HG03469 (cell line): ENCODE measurements around the gene OARD1.

ENCODE experiments used
- ATAC-seq: cut with Tn5 transposase; IDR thresholded peaks from one replicate; pipeline ENCODE4 v1.9.1; 2021; ENCODE audit warnings: mild to moderate bottlenecking, moderate library complexity, moderate number of reproducible peaks; ENCODE audit not compliant: unreplicated experiment

Gene OARD1

DNA sequence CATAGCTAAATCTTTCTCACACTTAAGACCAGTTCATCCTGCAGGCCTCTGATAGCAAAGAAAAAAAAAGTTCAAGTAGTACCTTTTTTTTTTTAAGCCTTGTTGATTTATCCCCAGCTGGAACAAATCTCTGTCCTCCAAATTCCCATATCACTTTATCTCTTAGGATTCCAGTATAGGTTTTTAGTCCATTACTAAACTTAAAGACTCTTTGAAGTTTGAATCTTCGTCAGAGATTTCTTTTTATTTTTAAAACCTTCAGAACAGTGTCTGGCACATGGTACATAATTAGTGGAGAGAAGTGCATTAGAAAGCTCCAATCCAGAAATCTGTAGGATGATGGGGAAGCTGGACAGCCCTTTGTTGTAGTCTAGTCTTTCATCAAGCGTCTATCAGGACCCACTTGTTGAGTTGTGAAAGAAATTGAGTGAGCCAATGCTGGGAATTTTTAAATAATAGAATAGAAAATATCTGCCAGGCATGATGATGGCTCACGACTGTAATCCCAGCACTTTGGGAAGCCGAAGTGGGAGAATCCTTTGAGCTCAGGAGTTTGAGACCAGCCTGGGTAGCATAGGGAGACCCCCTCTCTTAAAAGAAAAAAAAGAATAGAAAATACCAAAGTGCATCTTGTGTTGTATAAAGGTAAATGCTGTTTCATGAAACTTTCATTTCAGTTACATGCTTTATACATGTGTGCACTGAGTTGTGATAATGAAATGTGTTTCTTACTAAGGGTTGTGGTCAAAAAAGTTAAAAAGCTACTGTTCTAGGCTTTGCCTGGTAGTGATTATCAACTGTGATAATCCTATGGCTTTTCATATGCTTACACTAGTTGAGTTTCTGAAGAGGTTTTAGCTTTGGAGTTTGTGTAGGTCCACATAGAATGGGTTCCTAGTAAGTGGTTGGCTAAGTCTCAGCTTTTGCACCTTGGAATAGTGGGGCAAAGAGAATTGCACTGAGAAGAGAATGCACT, 3.8 kb upstream of the OARD1 start:
- no peak for ATAC-seq

DNA sequence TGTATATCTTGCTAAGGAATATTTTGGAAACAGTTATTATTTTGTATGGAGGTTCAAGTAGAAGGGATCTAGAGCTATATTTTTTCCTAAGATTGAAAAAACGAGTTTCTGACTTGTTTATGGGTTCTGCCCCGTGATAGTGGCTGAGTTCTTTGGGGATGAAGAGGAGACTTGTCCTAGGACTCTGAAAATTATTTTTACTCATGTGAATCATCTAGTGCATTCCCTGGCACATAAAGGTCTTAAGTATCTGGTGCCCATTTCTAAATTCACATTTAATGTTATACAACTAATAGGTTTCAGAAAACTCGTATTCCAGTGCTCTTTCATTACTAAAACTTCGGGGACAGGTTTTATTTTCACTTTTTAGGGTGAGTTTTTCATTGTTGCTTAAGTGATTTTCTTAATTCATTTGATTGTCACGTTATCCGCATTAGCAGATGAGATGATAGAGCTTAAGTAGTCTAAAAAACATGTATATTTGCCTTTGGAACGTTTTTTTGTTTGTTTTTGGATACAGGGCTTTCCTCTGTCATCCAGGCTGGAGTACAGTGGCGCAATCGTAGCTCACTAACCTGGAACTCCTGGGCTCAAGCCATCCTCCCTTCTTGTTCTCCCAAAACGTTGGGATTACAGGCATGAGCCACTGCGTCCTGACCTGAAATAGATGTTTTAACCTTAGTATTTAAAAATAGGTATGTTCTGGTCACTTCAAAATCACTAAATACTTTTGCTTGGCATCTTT, 2.7 kb upstream of the OARD1 start:
- ATAC-seq: no peak

DNA sequence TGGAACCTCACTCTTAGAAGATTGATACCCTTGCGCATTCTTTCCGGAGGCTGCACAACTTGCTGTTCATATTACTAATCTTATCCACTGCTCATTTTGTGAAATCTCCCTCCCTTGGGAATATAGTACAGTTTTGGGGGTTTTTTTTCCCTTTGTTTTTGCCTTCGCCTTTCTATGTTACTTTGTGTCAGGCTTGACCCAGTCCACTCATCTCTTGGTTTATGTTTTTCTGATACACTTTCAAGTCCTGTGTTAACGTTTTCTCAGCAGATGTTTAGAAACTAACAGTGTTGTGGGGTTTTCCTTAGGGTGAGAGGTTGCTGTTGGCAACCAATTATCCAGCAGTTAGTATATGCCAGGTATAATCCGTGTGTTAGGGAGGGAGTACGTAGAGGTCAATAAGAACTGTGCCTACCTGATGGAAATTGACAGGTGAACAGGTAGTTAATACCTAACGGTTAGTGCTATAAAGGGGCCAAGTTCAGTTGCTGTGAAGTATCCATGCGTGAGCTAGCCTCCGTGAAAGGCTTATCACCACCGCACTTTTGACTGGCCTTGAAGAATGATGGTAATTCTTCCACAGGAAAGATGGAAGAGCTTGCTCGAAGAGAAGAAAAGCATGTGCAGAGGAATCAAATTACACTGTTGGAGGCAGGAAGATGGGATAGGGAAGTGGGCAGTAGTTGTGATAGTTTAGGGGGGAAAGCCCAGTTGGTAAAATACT, 2.0 kb upstream of the OARD1 start:
- no peak for ATAC-seq

DNA sequence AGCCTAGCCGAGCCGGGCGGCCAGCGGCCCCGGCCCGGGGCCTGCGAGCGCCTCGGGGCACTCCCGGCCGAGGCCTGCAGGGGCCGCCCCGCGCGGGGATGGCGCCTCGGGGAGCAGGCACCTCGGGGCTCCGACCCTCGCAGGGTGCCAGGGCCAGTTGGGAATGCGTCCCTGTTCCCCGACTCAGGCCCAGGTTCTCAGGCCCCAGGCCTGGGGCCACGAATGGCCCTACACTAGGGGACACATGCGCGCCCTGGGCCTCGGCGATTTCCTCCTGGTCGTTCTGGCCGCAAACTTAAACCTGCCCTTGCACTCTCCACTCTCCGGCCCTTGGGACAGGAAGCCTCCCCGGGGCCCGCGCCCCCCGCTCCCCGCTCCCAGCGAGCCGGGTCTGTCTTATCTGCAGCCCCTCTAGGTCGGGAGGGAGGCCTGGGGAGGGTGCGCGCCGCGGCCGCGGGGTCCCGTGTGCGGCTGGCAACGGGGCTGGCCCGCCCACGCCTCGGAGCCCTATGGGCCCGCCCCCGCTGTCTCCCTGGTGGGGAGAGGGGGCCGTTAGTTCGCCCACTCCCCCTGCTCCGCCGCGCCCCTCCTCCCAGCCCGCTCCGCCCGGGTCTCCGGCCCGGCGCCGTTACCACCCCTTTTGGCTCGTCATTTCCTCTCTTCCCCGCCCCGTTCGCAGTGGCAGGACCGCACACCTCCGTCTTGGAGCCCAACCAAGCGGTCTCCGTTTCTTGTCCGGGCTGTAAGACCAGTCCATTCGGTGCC, 1.2 kb upstream of the OARD1 start:
- ATAC-seq: no peak

DNA sequence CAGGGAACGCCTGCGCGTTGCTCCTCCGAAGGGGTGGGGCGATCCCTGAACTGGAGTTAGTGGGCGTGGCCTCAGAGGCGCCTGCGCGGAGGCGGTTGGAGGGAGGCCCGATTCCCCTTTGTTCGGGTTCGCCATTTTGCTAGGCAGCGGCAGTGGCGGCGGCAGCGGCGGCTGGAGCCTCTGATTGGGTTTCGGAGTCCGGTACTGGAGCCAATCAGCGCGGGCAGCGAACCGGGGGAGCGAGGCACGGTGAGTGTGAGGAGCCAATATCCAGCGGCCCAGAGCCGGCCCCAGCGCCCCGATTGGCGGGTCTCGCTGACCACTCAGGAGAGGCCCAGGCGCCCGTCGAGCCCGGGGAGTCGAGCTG, 663 bp upstream of the OARD1 start, which contains the start of gene NFYA:
NFYA (plus strand) TSS at position 139 of the 367 bp plus-strand sequence. CDS start 6,116 bp downstream, outside the sequence.
- ATAC-seq: peak; percentile 38

DNA sequence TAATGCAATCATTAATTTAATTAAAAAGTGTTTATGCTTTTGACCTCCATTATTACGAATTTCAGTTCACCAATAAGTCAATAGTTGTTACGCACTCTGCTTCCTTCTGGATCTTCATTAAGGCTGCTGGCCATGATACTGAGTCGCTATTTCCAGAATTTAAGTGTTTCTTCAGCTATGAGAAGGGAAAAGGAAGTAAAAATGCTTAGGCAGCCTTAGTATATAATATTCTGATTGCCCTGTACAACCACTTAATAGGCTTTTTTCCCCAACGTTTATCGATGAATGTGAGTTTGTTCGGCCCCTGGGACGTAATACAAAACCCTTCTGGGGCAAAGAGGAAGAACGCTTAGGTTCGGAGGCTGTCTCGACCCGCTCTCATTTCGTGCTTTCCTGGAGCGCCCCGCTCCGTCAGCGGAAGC, 644 bp downstream of the OARD1 start:
- ATAC-seq: peak; percentile 16

DNA sequence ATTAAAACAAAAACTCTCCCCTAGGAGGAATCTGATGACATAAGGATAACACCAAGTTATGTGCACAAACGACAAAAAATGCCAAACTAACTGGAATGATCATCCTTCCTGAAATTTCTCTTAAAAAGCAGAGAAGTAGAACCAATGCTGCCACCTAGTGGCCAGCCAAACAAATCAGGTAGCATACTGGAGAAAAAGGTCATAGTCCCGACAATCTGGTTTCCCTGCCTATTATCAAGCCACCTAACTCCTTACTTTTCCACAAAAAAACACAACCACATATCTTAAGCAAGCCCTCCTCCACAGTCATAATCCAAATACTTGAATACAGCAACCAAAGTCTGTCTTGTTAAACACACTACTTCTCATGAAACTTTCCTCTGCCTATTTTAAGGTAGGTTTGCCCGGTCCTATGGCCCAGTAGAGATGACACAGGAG, 5.3 kb downstream of the OARD1 start:
- no peak for ATAC-seq

DNA sequence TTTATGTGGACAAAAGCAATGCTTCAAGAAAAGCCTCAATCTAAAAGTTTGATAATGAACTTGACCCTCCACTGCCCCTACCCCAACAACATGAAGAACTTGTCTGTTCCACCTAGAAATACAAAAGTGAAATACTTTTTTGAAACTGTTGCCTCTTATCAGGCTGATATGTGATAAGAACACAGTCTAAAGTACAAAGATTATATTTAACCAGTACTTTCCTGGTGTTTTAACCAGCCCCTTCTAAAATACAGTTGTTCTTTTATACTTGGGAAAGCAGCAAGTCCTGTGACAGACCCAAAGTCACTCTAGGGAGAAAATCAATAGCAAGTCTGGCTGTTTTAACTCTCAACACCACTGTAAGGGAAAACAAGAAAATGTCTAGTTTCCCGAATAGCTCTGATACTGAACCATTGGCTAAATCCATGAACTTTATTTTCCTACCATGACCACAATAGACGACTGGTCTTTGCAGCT, 6.6 kb downstream of the OARD1 start:
- no peak for ATAC-seq

DNA sequence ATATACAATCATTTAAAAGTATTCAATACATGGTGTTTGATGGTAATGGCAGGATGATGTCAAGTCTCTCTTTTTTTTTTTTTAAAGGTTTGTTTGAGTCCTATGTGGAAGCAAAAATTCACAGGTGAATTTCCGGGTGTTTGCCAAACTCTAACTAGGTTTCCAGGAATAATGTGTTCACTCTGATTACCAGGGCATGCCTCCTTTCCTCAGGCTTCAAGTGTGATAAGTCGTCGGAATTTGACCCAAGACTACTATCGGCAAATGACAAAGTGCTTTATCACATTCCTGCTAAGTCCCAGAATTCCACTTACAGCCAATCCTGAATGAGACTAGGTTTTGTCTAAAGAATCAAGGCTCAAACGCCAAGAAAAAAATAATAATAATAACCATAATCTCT, 7.3 kb downstream of the OARD1 start:
- no peak for ATAC-seq

DNA sequence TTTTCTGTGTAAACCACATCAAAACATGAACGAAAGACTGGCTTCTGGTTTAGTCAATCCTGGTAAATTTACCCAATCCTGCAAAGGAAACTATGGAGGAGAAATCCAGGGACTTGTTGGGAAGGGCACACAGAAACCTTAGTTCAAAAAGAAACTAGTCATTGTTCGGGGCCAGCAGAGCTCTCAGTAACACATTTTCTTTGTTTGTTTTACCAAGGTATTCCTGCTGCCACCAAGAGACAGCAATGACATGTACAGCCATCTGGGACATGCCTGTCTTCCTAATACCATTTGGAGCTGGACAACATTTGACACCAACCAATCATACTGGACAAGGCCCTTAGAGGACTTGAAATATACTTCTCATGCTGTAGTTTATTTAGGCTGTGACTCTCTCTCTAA, 8.3 kb downstream of the OARD1 start:
- ATAC-seq: no peak

DNA sequence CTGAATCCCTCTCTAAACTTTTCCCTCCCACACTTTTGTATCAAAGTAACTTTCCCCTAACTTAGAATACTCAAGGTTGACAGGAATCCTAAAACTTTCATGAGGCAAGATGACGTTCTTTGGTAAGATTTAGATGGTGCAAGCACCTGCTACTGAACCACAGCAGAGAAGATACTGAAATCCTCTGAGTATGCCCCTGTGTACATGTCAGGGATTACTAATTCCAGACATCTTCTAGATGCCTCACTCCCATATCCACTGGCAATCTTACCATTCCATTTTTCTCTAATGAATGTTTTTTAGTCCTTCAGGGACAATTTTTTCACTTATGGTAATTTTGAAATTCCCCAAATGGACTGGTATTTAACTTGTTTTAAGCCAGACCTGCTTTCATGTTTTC, 10.1 kb downstream of the OARD1 start:
- ATAC-seq: no peak

DNA sequence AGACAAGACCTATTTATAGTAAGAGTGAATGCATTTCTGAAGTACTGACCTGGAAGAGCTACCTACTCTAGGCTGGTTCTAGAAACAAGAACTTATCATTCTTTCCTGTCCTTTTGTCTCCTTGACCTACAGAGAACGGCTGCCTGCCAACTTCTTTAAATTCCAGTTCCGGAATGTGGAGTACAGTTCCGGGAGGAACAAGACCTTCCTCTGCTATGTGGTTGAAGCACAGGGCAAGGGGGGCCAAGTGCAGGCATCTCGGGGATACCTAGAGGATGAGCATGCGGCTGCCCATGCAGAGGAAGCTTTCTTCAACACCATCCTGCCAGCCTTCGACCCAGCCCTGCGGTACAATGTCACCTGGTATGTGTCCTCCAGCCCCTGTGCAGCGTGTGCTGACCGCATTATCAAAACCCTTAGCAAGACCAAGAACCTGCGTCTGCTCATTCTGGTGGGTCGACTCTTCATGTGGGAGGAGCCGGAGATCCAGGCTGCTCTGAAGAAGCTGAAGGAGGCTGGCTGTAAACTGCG, 10.9 kb downstream of the OARD1 start:
- ATAC-seq: no peak

DNA sequence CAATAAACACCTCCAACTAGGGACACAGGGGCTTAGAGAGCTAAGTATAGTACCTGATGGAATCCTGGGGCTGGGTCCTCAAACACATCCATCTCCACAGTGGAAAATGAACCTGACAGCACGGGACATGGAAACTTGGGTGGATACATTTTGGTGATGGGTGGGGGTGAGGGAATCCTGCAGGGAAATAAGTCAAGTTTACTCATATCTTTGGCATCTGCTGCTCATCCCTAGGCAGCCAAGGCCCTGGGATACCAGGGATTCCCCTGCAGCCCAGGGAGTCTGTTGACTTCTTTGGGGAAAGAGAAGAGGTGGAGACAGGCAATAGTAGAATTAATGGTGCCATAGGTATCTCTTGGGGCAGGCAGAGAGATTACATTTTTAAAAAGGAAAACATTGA, 12.6 kb downstream of the OARD1 start:
- no peak for ATAC-seq

DNA sequence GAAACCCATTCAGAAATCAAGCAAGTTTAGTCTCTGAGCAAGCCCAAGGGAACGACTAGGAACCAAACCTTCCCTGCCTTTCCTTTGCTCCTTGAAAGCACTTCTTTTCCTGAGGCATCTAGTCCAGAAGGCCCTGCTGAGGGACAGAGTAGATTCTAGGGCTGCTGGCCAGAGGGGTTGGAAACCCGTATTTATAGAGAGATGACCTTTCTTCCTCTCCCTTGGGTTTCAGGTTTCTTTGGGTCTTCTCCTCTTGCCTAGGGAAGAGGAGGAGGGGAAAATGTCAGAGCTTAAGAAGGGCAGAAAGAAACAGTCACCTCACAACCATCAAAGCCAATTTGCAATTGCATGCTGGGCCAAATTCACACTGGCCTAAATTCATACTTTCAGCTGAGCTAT, 13.4 kb downstream of the OARD1 start:
- no peak for ATAC-seq

DNA sequence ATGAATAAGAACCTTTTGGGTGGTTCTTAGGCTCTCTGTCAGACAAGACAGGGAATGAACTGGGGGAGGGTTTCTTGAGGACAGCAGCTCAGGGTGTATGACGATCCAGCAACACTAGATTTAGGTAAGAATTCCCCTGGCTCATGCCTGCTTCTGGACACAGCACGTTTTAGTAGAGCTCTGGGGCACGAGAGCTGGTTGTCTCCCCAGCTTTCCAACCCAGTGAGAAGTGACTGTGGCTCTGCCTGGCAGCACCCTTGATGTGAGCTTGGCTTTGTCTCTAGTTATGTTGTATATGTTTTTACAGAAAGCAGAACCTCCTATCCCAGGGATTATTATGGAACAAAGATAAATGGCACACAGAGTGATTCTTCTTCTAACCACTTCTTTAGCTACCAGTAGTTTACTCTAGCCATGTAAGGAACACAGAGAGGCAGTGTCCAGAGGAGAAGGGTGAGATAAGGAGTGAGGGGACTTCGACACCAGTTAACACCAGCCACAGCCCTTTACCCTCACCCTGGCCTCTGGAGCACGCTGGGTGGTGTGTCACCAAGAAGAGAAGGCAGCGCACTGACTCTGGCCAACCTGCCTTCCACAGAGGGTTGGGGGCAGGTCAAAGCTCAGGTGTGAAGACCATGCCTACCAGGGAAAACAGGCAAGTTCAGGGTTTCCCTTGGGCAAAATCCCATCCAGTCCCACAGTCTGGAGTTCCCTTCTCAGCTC, 15.2 kb downstream of the OARD1 start:
- no peak for ATAC-seq

DNA sequence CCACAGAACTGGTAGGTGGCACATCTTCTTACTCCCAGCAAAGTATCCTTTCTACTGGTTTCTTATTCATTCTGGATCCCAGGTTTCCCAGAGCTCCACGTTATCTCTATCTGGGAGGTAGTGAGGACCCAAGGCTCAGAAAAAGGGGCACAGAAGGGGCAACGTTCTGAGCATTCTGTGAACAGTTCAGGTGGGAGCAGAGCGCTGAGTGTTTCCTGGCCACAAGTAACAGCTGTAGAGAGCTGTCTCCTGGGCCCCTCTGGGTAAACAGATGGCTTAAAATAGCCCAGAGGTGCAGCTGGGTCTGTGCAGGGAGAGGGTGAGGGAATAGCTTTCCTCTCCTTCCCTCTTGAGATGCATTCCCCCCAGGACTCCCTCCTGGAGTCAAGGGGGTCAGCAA, 17.0 kb downstream of the OARD1 start:
- ATAC-seq: no peak

DNA sequence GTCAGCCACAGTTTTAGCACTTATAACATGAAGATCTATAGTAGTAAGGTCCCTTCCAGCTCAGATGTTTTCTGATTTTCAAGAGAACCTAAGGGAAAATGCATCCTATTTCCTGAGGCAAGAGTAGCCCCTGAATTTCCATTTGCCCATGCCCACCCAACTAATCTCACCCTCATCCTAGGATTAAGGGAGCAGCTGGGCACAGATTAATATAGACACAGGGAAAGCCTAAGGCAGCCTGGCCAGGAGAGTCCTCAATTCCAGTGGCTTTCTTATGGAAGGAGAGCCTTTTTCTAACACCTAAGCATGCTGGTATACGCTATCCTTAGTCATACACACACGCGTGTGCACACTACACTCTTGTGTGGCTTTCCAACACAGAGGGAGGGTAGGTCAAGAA, 17.6 kb downstream of the OARD1 start:
- ATAC-seq: no peak

DNA sequence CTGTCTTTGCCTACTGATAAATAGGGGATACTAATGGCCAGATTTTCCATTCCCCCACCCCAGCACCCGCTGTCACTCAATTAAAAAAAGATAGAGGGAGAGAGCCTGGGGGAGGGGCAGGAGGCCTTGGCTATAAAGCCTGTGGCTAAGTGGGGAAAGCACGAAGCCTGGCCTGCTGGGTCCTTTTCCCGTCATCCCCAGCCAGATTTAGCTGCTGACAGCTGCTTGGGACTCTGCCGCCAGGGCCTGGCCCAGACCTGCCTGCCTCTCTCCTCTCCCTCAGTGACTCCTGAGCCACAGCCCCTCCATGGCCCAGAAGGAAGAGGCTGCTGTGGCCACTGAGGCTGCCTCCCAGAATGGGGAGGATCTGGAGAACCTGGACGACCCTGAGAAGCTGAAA, 19.1 kb downstream of the OARD1 start, which contains the start of gene APOBEC2:
APOBEC2 (plus strand) TSS at position 162 of the 400 bp plus-strand sequence; CDS start at position 308, 146 bp downstream.
- ATAC-seq: no peak

DNA sequence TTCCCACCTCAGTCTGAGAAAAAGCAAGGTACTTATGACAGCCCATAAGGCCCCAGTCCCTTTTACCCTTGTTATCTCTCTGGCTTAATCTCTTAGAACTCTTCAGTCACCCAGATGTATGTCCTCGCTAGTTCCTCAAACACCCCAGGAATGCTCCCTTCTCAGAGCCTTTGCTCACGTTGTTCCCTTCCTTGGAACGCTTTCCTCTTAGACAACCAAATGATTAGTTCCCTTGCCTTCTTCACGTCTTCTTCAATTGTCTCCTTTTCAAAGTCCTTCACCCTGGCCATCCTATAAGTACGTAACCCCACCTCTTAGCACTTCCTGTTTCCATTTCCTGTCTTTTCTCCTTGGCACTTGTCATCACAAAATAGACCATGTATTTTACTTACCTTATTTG, 20.3 kb downstream of the OARD1 start:
- no peak for ATAC-seq
